ENCODE data around the gene LMOD3. TPM values are rescaled to one million over a fixed set of nuclear protein-coding genes. Genes with fewer than 3 reads are reported as not detected.

LMOD3 gene
- total and polyA plus RNA-seq, 3 donors from 2014 or later: 0.55 TPM; not detected in 2

DNA sequence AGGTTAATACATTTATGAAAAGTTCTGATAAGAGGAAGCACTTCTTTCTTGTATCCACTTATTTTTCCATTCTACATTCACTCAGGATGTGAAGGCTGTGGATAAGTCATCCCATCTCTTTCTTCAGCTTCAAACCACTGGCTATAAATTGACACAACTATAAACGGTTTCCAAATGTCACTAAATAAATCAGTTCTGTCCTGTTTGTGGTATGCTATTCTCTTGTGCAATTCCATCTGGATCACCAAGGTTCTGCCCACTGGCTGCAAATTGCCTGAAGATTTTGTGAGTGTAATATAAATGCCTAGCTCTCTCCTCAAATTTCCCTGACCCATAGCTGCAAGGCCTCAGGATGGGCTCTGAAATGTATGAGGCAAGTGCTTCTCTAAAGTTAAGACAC is 7.1 kb upstream of the LMOD3 start:
- H3K9me3 ChIP-seq: no peaks in the 10 kb centered on the region
- no peaks in the 10 kb centered on the region for H3K4me1 ChIP-seq
- TF ChIP-seq, protein P1, sequence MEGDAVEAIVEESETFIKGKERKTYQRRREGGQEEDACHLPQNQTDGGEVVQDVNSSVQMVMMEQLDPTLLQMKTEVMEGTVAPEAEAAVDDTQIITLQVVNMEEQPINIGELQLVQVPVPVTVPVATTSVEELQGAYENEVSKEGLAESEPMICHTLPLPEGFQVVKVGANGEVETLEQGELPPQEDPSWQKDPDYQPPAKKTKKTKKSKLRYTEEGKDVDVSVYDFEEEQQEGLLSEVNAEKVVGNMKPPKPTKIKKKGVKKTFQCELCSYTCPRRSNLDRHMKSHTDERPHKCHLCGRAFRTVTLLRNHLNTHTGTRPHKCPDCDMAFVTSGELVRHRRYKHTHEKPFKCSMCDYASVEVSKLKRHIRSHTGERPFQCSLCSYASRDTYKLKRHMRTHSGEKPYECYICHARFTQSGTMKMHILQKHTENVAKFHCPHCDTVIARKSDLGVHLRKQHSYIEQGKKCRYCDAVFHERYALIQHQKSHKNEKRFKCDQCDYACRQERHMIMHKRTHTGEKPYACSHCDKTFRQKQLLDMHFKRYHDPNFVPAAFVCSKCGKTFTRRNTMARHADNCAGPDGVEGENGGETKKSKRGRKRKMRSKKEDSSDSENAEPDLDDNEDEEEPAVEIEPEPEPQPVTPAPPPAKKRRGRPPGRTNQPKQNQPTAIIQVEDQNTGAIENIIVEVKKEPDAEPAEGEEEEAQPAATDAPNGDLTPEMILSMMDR (IDR thresholded peaks at IDR 0.05): no peak
- TF ChIP-seq POLR2A (IDR thresholded peaks at IDR 0.05): no peak
- no peaks in the 10 kb centered on the region for H3K36me3 ChIP-seq (ENCODE audit: low read depth, missing control alignments)
- no peak for DNase-seq
- H3K27ac ChIP-seq: no peak overlapping the region
- intact Hi-C loops (cut with DNase I; ENCODE audit: low total_unique reads): no loop called here
- H3K27me3 ChIP-seq: no peaks in the 10 kb centered on the region
- H3K4me3 ChIP-seq: no peak overlapping the region
- WGBS, 2 donors: 43 to 44% methylated on average over 1 of the region's 1 CpG

DNA sequence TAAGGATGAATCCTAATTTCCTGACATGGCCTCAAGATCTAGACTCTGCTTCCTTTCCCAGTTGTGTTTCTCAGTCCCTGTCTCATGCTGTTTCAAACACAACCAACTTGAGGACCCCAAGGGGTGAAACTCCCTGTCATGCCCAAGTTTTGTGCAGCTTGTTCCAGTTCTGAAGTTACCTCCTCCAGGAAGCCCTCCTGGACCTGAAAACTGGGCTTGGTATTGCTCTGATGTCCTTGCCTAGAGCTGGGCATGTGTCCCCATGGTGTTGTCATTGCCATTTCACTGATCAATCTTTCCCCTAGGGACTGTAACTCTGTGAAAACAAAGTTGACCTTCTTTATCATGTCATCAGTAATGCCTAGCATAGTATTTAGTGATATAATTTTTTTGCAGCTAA is 6.1 kb upstream of the LMOD3 start:
- H3K36me3 ChIP-seq (ENCODE audit: low read depth, missing control alignments): no peaks in the 10 kb centered on the region
- intact Hi-C loops (cut with DNase I; ENCODE audit: low total_unique reads): no loop called here
- no peaks in the 10 kb centered on the region for H3K4me1 ChIP-seq
- TF ChIP-seq POLR2A (IDR thresholded peaks at IDR 0.05): no peak
- TF ChIP-seq, protein P1 (IDR thresholded peaks at IDR 0.05): no peak
- no peaks in the 10 kb centered on the region for H3K27me3 ChIP-seq
- no peak for DNase-seq
- no peak overlapping the region for H3K4me3 ChIP-seq
- no peaks in the 10 kb centered on the region for H3K9me3 ChIP-seq
- H3K27ac ChIP-seq: no peak overlapping the region

DNA sequence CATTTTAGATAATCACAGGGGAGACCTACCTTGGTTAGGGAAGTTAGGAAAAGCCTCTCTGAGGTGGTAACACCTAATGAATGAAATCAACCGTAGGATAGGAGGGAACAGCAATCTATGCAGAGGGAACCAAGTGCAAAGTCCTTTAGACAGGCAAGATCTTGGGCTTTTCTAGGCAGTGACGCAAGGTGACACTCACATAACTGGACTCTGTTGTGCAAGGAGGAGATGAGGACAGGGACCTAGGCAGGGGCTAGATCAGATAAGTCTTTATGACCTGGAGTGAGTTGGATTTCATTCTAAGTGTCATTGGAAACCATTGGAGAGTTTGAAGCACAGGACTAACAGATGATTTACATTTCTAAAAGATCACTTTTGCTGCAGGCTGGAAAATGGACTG is 4.6 kb upstream of the LMOD3 start:
- WGBS, 2 donors: 89 to 95% methylated on average over 2 of the region's 2 CpGs
- DNase-seq: no peak
- Histone ChIP-seq H3K36me3 (ENCODE audit: low read depth, missing control alignments) (no peaks in the 10 kb centered on the region), H3K4me3 (no peak overlapping the region), H3K27ac (no peak overlapping the region), H3K4me1 (no peaks in the 10 kb centered on the region), H3K27me3 (no peaks in the 10 kb centered on the region), H3K9me3 (no peaks in the 10 kb centered on the region)
- TF ChIP-seq POLR2A (IDR thresholded peaks at IDR 0.05): no peak
- TF ChIP-seq, protein P1 (IDR thresholded peaks at IDR 0.05): no peak
- intact Hi-C loops (cut with DNase I; ENCODE audit: low total_unique reads): no loop called here

DNA sequence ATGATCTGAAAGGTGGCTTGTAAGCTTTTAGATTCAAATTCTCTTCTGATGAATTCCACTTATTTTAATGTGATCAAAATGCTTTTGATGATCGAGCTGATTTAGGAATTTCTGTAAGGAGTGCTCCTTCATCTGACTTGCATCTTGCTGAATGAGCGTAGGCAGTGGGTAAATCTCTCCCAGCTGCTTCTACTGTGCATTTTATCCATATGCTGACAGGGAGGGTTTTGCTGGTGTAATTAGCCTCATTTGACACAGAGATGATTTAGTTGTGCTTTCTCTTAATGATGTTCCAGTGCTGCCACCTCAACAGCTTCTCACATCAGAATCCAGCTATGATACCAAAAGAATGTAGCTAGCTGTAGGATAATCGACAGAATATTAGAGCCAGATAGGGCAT is 3.8 kb upstream of the LMOD3 start:
- H3K27me3 ChIP-seq: no peaks in the 10 kb centered on the region
- H3K9me3 ChIP-seq: no peaks in the 10 kb centered on the region
- no peak for DNase-seq
- H3K27ac ChIP-seq: no peak overlapping the region
- H3K4me1 ChIP-seq: no peaks in the 10 kb centered on the region
- TF ChIP-seq, protein P1 (IDR thresholded peaks at IDR 0.05): no peak
- TF ChIP-seq POLR2A (IDR thresholded peaks at IDR 0.05): no peak
- intact Hi-C loops (cut with DNase I; ENCODE audit: low total_unique reads): no loop called here
- H3K36me3 ChIP-seq (ENCODE audit: low read depth, missing control alignments): no peaks in the 10 kb centered on the region
- 68 to 76% methylated on average over 3 of the region's 3 CpGs for WGBS, 2 donors
- H3K4me3 ChIP-seq: no peak overlapping the region

DNA sequence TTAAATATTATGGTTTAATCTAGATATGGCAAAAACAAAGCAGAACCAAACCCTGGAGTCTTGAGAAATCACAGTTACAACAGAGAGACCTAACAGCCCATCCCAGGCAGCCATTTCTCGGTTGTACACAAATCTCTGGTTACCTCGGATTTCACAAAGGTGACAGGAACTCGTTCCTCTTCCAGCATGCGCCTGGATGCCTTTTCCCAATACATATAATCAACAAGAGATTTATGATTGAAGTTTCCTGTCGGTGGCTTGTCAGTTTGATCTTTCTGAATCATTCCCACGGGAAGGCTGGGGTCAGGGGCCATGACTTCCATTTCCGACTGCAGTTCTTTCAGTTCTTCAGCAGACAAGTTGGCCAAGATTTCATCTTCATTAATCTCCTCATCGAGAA is 445 bp downstream of the LMOD3 start:
- no peaks in the 10 kb centered on the region for H3K9me3 ChIP-seq
- H3K27ac ChIP-seq: no peak overlapping the region
- DNase-seq: no peak
- no peaks in the 10 kb centered on the region for H3K4me1 ChIP-seq
- H3K27me3 ChIP-seq: no peaks in the 10 kb centered on the region
- no peak overlapping the region for H3K4me3 ChIP-seq
- no peaks in the 10 kb centered on the region for H3K36me3 ChIP-seq (ENCODE audit: low read depth, missing control alignments)
- TF ChIP-seq POLR2A (IDR thresholded peaks at IDR 0.05): no peak
- TF ChIP-seq, protein P1 (IDR thresholded peaks at IDR 0.05): no peak
- intact Hi-C loops (cut with DNase I; ENCODE audit: low total_unique reads): no loop called here
- 61 to 74% methylated on average over 8 of the region's 8 CpGs for WGBS, 2 donors

Data from testis (tissue), 3 donors.